Bronchial epithelial cell (primary cell): ENCODE measurements around the gene DST. TPM values are rescaled to one million over a fixed set of nuclear protein-coding genes. Genes with fewer than 3 reads are reported as not detected.
"Not testable (repeated sequence)": the region's sequence is repeated elsewhere in the genome, so short reads cannot be mapped to it uniquely, and the experiment has no call there.

ENCODE experiments used
- DNase-seq: peaks from one replicate; pipeline ENCODE4 v3.0.0-alpha.2; 2010; ENCODE audit warnings: low read depth
- FAIRE-seq: peaks from 2 replicates; lab custom pipeline; 2011; peaks lifted over from hg19 to GRCh38; lab: Jason Lieb, UNC
- H3K27me3 ChIP-seq: 2 replicates; pipeline ENCODE4 v1.5.1; 2011; ENCODE audit warnings: low read length; ENCODE audit not compliant: control insufficient read depth, insufficient read depth
- H3K36me3 ChIP-seq: 2 replicates; pipeline ENCODE4 v1.5.1; 2011; ENCODE audit warnings: low read length; ENCODE audit not compliant: control insufficient read depth, insufficient read depth
- H3K4me3 ChIP-seq: 2 replicates; pipeline ENCODE4 v1.5.1; 2011; ENCODE audit warnings: mild to moderate bottlenecking, low read depth, low read length, control low read depth
- total RNA-seq: library from RNA; depleted of rRNA; stranded (reverse); fragments of >200 nt; gene quantifications from 2 replicates; pipeline ENCODE4 v1.2.1, GENCODE V29; 2014
- TF ChIP-seq, protein P1 (sequence below): IDR thresholded peaks from 2 replicates; pipeline ENCODE4 v1.5.1; 2011; ENCODE audit warnings: mild to moderate bottlenecking, moderate library complexity, low read length, control low read depth, inconsistent platforms; ENCODE audit not compliant: insufficient read depth, severe bottlenecking

The DST gene
- total RNA-seq, 1 donor from 2014 or later: 450 TPM

DNA sequence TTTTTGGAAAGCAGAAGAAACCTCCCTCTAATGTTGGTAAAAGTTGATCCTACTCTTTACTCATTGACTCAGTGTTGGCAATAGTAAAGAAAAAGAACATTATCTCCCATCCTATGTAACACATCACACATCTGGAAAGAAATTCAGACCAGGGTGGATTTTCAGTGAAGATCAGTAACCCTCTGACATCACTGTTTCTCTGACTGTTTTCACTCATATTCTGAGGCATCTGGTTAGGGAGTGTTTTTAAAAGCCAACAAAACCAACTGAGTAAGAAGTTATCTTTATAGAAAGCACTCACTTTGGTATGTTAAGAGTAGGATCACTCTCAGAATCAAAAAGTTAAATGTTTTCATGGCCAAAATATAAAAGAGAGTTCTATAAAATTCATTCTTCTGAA lies 143.6 kb downstream of the DST start:
- Histone ChIP-seq H3K4me3 (no peak overlapping the region), H3K36me3 (peaks cover 8% of the 10 kb centered on the region), H3K27me3 (no peaks in the 10 kb centered on the region)
- DNase-seq (no peak), FAIRE-seq (no peak)
- TF ChIP-seq, protein P1, sequence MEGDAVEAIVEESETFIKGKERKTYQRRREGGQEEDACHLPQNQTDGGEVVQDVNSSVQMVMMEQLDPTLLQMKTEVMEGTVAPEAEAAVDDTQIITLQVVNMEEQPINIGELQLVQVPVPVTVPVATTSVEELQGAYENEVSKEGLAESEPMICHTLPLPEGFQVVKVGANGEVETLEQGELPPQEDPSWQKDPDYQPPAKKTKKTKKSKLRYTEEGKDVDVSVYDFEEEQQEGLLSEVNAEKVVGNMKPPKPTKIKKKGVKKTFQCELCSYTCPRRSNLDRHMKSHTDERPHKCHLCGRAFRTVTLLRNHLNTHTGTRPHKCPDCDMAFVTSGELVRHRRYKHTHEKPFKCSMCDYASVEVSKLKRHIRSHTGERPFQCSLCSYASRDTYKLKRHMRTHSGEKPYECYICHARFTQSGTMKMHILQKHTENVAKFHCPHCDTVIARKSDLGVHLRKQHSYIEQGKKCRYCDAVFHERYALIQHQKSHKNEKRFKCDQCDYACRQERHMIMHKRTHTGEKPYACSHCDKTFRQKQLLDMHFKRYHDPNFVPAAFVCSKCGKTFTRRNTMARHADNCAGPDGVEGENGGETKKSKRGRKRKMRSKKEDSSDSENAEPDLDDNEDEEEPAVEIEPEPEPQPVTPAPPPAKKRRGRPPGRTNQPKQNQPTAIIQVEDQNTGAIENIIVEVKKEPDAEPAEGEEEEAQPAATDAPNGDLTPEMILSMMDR: no peak

DNA sequence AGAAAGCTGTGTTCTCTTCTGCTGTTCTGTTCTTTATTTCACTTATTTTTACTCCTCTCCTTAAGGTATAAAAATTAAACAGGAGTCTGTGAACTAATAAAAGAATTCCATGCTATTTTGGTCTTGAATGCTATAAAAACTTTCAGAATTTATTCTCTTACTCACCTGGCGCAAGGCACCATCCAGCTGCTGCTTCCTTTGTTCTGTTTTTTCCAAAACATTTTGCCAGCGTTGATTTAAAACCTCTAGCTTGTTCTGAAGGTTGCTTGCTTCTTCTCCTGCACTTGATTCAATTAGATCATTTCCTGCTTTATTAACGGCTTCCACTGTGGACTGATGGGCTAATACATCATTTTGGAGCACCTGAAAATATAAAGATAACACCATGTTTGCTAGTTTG lies 145.0 kb downstream of the DST start:
- peaks cover 7% of the 10 kb centered on the region for H3K36me3 ChIP-seq
- TF ChIP-seq, protein P1: no peak
- H3K27me3 ChIP-seq: no peaks in the 10 kb centered on the region
- DNase-seq (no peak), FAIRE-seq (no peak)
- no peak overlapping the region for H3K4me3 ChIP-seq

DNA sequence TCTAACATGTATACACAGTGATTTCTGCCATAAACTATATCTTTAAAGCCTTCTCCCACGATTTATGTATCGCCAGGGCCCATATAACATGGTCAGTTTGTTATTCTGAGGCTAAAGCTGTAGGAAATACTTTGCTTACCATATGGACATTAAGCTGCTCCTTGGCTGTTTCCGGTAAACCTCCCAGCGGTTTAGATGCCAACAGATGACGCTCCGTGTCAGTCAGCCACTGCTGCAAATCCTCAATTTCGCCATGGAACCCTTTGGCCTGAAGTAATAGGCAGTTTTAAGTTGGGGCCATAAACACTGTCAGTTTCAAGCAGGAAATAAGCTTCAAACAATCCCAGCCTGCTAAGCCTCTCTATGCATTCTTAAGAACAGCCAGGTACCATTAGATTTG lies 145.4 kb downstream of the DST start:
- Histone ChIP-seq H3K4me3 (no peak overlapping the region), H3K36me3 (peaks cover 7% of the 10 kb centered on the region), H3K27me3 (no peaks in the 10 kb centered on the region)
- no peak for FAIRE-seq
- no peak for DNase-seq
- TF ChIP-seq, protein P1: no peak

DNA sequence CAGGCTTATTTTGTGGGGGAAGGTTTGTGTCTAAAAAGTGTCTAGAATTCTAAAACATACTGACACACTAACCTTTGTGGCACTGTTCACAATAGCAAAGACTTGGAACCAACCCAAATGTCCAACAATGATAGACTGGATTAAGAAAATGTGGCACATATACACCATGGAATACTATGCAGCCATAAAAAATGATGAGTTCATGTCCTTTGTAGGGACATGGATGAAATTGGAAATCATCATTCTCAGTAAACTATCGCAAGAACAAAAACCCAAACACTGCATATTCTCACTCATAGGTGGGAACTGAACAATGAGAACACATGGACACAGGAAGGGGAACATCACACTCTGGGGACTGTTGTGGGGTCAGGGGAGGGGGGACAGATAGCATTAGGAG lies 146.0 kb downstream of the DST start:
- FAIRE-seq, H3K4me3 ChIP-seq, H3K36me3 ChIP-seq, H3K27me3 ChIP-seq, DNase-seq: not testable (repeated sequence)

DNA sequence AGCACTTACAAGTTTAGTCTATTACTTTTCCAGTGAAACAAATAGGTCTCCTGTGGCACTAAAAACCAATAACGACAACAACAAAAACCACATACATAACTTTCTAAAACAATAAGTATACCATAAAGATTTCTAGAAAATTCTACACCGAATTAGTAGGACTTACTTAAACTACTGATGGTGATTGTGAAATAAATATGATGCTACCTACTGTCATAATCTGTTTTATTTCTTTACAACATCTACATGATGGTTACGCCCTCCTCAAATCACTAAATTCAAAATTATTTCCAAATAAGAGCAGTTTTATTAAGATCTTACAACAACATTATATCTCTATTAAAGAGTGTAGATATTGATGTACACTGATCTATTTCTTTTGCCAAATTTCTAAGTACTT lies 147.0 kb downstream of the DST start:
- H3K4me3 ChIP-seq: no peak overlapping the region
- H3K27me3 ChIP-seq: no peaks in the 10 kb centered on the region
- FAIRE-seq: no peak
- no peak for DNase-seq
- TF ChIP-seq, protein P1: no peak
- H3K36me3 ChIP-seq: peaks cover 4% of the 10 kb centered on the region

DNA sequence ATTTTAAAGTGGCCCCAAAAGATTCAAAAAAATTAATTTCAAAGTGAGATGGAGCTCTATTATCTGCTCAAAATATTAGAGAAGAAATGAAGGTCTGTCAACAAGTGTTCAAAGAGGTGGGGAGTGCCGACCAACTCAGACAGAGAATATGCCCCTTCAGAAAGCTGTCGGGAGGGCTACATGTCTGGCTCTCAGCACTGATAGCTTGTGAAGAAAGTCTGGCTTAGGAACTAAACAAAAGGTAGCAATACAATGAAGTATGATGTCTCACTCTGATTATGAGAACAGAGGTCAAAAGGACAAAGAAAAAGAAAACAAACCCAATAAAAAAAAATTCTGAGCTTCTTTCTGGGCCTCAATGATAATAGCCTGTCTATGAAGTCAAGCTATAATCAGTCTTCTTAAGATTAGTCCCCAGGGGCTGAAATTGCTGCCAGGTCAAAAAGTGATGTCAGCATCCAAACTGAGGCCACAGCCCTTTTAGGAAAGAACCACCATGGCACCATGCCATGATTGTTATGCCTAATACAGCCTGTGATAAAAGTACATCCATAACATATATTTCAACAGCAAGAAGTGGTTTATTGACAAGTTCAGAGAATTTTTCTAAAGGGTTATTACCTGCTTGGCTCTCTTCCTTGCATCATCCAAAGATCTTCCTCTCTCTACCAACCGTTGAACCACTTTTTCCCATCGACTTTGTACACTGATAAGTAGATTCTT lies 150.9 kb downstream of the DST start:
- TF ChIP-seq, protein P1: no peak
- H3K36me3 ChIP-seq: peaks cover 2% of the 10 kb centered on the region
- no peak for DNase-seq
- FAIRE-seq: no peak
- H3K4me3 ChIP-seq: no peak overlapping the region
- no peaks in the 10 kb centered on the region for H3K27me3 ChIP-seq
